Suprapubic skin (tissue), 3 donors: ENCODE results near the gene EXOSC10.

Experiments
- POLR2A ChIP-seq, 2 donors: fragments of 450-650 bp; IDR thresholded peaks; one replicate each; pipeline ENCODE4 v1.6.1; 2017; ENCODE audit warnings: antibody characterized with exemption in 2 of 2, mild to moderate bottlenecking in 2 of 2, moderate library complexity in 2 of 2
- TF ChIP-seq, protein P1 (sequence below), 2 donors: fragments of 200-600 bp in 1 of 2; fragments of 450-650 bp in 1 of 2; sonication (generic) in 1 of 2; IDR thresholded peaks; one replicate each; pipeline ENCODE4 v1.5.1; 2016 to 2019; ENCODE audit warnings: antibody characterized with exemption in 2 of 2, mild to moderate bottlenecking in 1 of 2, moderate library complexity in 1 of 2

DNA sequence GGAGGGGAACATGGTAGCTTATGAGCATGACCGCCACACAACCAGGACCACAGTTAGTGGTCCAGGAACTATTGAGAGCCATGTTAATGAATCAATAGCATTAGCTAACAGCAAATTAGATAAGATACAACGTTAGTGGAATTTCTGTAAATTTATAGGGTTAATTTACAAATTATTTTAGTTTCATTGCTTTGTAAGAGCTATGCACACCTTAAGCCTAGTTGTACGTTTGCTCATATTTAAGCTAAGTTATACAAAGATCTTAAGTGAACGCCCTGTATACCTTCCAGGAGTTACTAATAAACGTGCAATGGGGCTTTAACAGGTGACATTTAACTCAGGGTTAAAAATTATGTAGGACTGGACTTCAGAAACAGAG, 749 bp downstream of the EXOSC10 start:
- TF ChIP-seq, protein P1, sequence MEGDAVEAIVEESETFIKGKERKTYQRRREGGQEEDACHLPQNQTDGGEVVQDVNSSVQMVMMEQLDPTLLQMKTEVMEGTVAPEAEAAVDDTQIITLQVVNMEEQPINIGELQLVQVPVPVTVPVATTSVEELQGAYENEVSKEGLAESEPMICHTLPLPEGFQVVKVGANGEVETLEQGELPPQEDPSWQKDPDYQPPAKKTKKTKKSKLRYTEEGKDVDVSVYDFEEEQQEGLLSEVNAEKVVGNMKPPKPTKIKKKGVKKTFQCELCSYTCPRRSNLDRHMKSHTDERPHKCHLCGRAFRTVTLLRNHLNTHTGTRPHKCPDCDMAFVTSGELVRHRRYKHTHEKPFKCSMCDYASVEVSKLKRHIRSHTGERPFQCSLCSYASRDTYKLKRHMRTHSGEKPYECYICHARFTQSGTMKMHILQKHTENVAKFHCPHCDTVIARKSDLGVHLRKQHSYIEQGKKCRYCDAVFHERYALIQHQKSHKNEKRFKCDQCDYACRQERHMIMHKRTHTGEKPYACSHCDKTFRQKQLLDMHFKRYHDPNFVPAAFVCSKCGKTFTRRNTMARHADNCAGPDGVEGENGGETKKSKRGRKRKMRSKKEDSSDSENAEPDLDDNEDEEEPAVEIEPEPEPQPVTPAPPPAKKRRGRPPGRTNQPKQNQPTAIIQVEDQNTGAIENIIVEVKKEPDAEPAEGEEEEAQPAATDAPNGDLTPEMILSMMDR (IDR thresholded peaks at IDR 0.05), result no peak
- no peak for TF ChIP-seq POLR2A (IDR thresholded peaks at IDR 0.05)
